Kidney epithelial cell (primary cell): ENCODE results near the gene PGA3. TPM values are rescaled to one million over a fixed set of nuclear protein-coding genes. Genes with fewer than 3 reads are reported as not detected.

Source experiments
- DNase-seq: peaks from one replicate; pipeline ENCODE4 v3.0.0-alpha.2; 2010; ENCODE audit warnings: low read depth
- H3K27me3 ChIP-seq: 2 replicates; pipeline ENCODE4 v1.6.0; 2011; ENCODE audit warnings: low read length; ENCODE audit not compliant: control insufficient read depth, insufficient read depth
- H3K36me3 ChIP-seq: 2 replicates; pipeline ENCODE4 v1.5.1; 2011; ENCODE audit warnings: low read length; ENCODE audit not compliant: control insufficient read depth, insufficient read depth
- H3K4me3 ChIP-seq: 2 replicates; pipeline ENCODE4 v1.5.1; 2011; ENCODE audit warnings: low read depth, mild to moderate bottlenecking, control low read depth, low read length
- CTCF ChIP-seq: IDR thresholded peaks from 2 replicates; pipeline ENCODE4 v1.5.1; 2011; ENCODE audit warnings: mild to moderate bottlenecking, moderate library complexity, low read length, control low read depth, inconsistent platforms; ENCODE audit not compliant: insufficient read depth, poor library complexity, severe bottlenecking
- total RNA-seq: library from RNA; depleted of rRNA; stranded (reverse); fragments of >200 nt; gene quantifications from 2 replicates; pipeline ENCODE4 v1.2.3, GENCODE V29; 2015

The PGA3 gene
- total RNA-seq, 1 donor from 2014 or later = not detected

DNA sequence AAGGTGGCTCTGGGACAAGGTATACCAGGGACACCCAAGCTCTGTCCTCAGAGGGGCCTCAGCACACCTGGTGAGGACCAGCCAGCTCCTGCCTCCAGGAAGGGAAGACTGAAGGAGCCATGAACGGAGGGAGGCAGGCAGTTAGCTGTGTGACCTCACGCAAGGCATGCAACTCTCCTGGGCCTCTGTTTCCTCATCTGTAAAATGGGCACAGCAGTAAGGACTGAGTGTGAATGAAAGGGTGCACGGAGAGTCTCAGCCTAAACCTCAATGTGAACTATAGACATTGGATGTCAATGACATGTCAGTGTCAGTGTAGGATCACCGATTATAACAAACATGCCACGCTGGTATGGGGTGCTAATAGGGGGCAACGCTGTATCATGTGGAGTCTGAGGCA is 56.0 kb downstream of the PGA3 start:
- no peak for DNase-seq
- H3K4me3 ChIP-seq = no peak overlapping the region
- TF ChIP-seq CTCF = no peak
- no peaks in the 10 kb centered on the region for H3K27me3 ChIP-seq
- H3K36me3 ChIP-seq = no peaks in the 10 kb centered on the region

Other genes with a start within 250 kb of the PGA3 start
- gene CD6, start 231.8 kb upstream of the PGA3 start, total RNA-seq = 0.29 and 1.2 TPM in 2 replicates
- gene CD5, start 101.0 kb upstream of the PGA3 start, total RNA-seq = not detected in 2 replicates
- gene VPS37C, start 42.1 kb upstream of the PGA3 start, total RNA-seq = 24.4 and 27.8 TPM in 2 replicates
- not detected in 2 replicates for gene PGA4, start 18.8 kb downstream of the PGA3 start, total RNA-seq
- gene PGA5, start 37.7 kb downstream of the PGA3 start, total RNA-seq = not detected in 2 replicates
- gene VWCE, start 91.8 kb downstream of the PGA3 start, total RNA-seq = 4.2 and 8.3 TPM in 2 replicates
- gene DDB1, start 129.6 kb downstream of the PGA3 start, total RNA-seq = 163 and 165 TPM in 2 replicates
- 35.2 and 58.8 TPM in 2 replicates for gene TKFC, start 129.7 kb downstream of the PGA3 start, total RNA-seq
- 30.2 and 39.0 TPM in 2 replicates for gene CYB561A3, start 158.4 kb downstream of the PGA3 start, total RNA-seq
- 28.0 and 38.8 TPM in 2 replicates for gene TMEM138, start 158.9 kb downstream of the PGA3 start, total RNA-seq
- 15.9 and 18.3 TPM in 2 replicates for gene TMEM216, start 189.1 kb downstream of the PGA3 start, total RNA-seq
- 47.5 and 53.9 TPM in 2 replicates for gene CPSF7, start 226.5 kb downstream of the PGA3 start, total RNA-seq
- gene SDHAF2, start 226.6 kb downstream of the PGA3 start, total RNA-seq = 32.6 and 35.5 TPM in 2 replicates